D341Med (cell line): ENCODE data around the gene ANKRD16.
"Not testable (repeated sequence)": the region's sequence is repeated elsewhere in the genome, so short reads cannot be mapped to it uniquely, and the experiment has no call there.

ENCODE experiments used
- DNase-seq: peaks from one replicate; pipeline ENCODE4 v3.0.0; 2012; ENCODE audit warnings: low spot score

The ANKRD16 gene

DNA sequence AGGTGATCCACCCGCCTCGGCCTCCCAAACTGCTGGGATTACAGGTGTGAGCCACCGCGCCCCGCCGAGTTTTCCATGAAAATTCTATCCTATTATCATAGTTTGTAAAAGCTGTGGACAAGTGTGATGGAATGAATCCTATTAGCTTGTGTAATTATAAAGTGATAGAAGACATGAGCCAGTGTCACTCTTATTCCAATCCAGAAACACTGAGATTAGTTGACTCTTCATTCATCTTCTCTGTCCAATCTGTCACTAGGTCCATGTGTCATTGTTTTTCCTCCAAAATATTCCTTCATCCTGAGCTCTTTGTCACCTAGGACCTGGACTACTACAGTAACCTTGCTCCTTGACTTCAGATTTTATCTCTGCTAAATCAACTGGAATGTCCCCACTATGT, 13.9 kb upstream of the ANKRD16 start:
- DNase-seq = no peak

DNA sequence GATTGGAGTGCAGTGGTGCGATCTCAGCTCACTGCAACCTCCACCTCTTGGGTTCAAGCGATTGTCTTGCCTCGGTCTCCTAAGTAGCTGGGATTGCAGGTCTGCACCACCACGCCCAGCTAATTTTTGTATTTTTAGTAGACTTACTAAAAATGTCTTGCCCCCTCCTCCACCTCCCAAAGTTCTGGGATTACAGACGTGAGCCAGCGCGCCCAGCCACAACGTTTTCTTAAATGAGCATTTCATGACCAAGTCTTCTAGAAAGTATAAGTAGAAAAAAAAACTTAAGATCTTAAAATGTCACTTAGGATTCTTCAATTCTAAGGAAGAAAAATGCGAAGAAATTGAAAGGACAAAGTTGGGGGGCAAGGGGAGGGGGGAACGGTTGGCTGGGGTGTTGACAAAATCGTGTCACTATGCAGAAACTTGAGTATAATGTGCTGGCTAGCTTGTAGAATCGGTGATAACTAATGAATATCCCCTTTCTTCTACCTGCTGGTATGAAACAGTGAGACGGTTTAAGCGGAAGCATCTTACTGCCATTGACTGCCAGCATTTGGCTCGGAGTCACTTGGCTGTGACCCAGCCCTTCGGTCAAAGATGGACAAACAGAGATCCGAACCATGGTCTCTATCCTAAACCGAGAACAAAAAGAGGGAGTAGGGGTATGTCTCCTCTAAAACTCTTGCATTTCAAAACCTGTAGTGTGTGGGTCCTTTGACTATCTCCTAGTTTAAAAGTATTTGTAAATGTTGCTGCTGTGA, 13.0 kb upstream of the ANKRD16 start:
- no peak for DNase-seq

DNA sequence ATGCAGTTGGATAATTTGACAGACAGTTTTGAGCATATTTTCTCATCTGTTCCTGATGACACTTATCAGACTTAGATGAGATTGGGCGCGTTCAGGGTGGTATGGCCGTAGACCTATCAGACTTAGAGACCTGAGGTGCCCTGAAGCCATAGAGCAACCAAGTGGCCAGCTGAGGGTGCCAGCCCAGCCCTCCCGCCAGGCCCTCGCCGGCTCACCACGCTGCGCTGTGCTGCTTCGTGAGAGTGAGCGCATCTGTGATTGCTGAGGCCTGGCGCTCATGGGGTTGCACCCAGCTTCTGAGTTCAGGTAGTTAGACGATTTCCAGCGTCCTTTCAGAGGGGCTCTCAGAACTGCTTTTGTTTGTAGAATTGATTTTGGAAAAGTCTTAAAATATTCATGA, 10.6 kb upstream of the ANKRD16 start:
- DNase-seq = no peak

DNA sequence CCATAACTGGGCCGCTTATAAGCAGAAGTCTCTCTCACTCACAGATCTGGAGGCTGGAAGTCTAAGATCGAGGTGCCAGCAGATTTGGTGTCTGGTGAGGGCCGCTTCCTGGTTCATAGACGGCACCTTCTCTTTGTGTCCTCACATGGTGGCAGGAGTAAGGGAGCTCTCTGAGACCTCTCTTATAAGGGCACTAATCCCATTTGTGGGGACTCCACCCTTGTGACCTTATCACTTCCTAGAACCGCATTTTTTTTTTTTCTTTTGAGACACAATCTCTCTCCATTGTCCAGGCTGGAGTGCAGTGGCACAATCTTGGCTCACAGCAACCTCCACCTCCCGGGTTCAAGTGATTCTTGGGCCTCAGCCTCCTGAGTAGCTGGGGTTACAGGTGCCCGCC, 8.5 kb upstream of the ANKRD16 start:
- no peak for DNase-seq

DNA sequence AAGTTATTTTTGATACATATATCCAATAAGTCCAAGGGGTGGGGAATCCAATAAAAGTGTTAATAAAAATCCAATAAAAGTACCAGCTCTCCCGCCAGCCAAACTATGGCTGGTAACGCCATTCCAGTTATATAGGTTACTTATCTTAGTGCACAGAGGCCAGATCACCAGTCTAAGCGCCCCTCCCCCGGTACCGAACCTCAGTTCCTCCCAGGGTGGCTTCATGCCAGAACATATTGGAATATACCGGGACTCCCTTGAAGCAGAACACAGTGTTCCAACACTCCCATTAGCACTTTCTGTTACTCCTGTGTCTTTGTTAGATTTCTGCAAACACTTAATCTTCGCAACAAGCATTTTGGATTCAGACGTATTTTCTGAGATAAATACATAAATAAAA, 7.8 kb upstream of the ANKRD16 start:
- DNase-seq = no peak

DNA sequence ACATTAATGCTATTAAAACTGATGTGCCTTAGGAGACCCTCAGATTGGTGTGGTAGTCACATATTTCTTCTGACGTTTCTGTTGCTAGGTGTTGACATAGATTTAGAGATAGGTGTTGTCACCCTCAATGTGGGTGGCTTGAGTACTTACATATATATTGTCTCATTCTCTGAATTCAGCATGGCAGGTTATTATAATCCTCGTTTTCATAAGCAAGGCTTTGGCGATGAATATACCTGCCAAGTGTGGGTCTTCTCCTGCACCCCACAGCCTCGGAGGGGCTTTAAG, 7.3 kb upstream of the ANKRD16 start:
- no peak for DNase-seq

DNA sequence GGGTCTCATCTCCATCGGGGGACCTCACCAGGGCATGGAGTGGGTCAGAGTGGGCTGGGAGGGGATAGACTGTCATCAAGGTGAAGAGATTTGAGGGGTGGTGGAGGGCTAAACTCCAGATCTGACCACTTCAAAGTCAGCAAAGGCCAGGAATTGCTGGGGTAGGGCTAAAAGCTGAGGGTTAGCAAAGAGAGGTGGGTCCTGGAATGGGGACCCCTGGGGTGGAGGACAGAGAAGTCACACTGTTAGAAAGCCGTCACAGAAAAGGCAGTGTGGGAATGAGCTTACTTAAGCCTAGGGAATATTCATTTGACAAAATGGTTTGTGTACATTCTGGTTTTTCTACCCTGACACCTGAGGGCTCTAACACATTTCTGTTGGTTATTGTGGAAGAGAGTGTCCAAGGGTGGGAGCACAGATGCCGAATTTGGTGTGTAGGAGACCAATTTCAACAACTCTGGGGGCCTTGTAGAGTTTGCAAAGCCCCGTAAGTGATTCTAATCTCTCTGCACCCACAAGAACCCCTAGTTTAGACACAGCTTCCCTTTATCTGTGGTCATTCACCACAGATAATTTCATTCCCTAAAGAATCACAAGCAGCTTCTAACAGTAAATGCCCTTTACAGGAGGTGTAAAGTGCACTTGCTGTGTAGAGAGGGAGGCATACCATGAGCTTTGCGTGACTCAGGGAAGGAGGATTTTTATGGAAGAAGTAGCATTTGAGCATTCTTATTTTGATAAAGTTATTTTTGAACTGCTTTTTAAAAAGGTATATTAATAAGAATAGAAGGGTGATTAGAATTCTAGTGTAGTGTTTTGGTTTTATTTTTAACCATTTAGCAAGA, 6.7 kb upstream of the ANKRD16 start:
- no peak for DNase-seq

DNA sequence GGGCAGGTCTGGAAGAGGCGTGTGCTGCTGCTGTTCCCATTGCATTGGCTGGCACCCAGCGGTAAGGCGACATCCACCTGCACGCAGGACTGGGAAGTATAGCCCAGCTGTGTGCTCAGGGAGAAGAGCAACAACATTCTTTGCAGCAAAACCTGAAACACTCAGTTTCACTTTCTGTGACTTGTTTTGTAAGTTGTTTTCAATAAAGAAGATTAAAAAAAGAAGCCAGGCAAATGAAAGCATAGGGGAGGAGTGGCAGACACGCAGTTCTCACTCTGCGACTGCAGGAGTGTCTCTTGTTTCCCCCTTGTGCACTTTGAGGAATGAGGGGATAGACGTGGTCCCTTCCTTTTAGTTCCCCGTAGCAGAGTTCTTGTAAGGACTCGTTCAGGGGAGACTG, 6.1 kb upstream of the ANKRD16 start:
- no peak for DNase-seq

DNA sequence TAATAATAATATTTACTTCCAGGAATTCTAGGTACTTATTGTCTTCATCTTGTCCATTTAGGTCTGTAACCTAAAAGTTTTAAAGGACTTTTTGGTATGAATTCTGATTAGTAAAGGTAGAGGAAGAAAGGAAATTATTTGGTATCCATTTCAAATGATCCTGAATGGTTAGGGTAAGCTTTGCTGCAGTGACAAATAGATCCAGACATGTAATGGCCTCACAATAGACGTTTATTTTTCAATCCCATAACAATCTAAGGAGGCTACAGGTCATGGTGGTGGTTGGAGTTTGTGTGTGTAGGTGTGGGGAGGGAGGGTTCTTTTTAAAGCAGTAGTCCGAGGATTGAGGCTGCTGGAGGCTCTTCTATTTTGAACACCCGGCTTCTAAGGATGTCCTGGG, 5.7 kb upstream of the ANKRD16 start:
- no peak for DNase-seq

DNA sequence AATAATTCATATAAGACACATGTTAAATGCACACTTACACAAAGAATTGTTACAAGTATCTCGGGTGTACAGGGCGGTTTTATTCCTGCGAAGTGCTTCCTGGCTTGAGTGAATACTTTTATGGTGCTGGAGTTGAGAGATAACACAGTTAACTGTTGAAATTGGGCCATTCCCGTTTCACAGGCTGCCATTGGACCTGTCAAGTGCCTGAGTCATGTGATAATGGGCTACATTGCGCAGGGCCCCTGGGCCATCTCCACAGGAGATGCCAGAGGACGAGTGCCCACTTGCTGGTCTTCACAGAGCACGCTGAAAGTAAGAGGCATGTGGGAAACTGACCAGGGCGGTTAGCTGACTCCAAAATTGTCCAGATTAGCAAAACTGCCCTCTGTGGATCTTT, 5.2 kb upstream of the ANKRD16 start:
- no peak for DNase-seq

DNA sequence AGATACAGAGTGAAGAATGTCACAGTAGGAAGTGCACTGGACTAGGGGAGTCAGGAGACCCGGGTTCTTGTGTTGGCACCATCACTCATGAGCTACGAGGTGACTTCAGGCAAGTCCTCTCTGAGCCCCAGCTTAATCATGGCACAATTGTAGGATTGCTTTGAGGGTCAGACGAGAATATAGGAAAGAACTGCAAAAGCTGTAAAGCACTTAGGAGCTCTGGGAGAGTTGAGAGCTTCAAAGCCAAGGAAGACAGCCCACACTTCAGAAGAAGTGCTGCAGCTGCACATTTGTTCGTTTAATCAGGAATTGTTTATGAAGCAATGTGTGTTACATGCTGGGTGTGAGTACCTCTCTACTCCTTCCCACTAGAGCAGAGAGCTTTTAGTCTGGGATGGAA, 4.7 kb upstream of the ANKRD16 start:
- DNase-seq = no peak

DNA sequence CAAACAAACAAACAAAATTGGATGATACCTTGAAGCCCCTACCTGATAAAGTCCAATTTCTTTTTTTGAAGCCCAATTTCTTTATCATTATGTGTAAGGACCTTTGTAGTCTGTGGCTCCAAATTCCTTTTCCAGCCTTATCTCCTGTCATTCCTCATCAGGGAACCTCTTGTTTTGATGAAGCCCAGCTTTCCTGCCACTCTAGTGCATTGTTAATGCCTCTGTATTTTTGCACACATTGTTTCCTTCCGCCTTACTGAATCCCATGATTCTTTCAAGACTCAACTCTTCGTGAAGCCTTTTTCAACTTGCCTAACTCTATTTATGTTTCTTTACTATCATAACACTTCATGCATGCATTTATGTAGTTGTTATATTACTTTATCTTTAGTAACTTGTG, 3.6 kb upstream of the ANKRD16 start:
- no peak for DNase-seq

DNA sequence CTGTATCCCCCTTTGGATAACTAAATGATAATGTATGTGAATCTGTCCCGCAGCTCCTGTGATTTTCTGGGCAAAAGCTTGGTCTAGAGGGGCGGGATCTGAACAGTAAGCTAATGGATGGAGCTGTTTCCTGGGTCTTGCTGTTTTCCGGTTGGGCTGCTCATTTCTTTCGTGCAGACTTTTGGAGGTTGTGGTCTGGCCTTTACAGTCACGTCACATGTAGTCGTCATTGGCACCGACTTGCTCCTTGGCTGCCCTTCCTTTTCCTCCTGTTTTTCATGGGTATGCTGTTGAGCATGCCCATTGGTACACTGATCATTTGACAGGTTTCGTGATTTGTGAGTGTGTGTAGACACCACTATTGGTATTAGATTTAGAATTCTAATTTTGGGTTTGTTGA, 2.3 kb upstream of the ANKRD16 start:
- DNase-seq = no peak

DNA sequence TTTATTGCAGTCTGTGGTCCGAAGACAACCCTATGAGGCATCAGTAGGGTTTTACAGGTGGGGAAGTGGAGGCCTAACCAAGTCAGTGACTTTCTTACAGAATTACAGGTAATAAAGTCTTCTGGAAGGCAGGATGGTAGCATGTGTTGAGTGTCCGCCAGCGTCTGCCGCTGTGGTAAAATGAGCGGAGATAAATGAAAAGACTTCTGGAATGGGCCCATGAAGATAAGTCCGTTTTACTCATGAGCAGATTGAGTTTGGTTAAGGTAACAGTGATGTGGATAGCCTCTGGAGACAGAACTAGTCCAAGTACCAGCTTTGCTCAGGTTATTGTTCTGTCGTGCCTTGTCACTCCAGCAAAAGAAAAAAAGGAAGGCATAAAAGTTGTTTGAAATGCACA, 1.3 kb upstream of the ANKRD16 start:
- DNase-seq = no peak

DNA sequence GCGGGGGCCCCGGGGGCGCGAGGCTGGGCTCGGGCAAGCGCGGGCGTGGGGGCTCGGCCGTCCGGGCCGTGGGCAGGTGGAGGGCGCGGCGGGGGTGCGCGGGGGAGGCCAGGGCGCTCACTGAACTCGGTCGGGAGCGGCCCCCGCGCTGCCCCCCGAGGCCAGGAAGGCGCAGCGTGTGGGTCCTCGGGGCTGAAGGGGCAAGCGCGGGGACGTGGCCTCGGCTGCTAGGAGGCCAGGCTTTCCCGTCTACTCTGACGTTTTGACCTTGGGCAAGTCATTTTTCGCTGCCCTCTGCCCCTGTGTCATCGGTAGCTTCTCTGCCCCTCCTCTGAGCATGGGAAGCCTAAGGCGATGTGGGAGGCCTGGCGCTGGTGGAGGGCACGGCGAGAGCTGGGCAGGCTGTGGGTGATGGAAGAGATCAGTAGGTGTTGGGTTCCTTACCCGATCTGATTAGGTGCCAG, 791 bp upstream of the ANKRD16 start:
- DNase-seq = no peak

DNA sequence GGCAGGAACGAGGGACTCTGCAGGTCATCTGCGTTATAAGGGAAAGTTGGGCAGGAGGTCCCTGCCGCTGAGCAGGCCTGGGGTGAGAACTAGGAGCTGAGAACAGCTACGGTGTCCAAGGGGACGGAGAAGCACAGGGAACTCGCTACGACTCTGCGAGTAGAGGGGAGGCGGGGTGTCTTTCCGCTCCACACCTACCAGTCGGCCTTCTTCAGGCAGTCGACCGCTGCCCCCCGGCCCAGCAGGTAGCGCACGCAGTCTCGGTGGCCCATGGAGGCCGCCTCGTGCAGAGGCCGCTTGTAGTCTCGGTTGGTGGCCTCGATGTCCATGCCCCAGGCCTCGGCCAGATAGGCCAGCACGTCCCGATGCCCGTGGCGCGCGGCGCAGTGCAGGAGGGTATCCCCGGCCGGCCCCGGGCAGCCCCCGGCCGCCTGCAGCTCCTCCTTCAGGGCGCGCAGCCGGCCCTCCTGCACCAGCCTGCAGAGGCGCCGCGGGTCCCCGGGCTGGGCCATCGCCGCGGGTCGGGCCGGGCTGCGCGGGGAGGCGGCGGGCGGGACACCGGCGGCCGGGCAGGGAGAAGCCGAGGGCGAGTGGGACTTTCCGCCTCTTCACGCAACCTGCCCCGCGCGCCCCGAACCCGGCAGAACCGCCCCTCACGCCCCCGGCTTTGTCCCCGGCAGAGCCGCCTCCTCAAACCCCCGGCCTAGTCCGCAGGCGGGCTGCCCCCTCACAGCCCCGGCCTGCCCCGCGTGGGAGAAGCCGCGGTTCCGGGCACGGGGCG, 660 bp downstream of the ANKRD16 start:
- DNase-seq = peak; percentile 78

DNA sequence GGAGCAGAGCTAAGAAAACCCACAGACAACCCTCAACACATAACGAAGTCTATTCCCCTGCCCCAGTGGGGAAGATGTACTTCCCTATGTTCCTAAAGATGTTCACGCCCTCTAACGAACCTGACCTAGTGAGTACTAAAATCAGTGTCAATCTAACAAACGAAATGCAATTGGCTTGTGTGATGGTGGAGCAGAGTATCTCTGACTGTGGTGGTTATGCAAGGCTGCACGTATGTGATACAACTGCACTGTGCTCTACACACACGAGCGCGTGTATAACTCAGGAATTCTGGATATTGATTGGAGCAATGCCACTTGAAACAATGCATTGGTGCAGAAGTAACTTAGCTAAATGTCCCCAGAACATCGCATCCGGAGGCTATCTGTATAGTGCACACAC, 1.3 kb downstream of the ANKRD16 start:
- no peak for DNase-seq

DNA sequence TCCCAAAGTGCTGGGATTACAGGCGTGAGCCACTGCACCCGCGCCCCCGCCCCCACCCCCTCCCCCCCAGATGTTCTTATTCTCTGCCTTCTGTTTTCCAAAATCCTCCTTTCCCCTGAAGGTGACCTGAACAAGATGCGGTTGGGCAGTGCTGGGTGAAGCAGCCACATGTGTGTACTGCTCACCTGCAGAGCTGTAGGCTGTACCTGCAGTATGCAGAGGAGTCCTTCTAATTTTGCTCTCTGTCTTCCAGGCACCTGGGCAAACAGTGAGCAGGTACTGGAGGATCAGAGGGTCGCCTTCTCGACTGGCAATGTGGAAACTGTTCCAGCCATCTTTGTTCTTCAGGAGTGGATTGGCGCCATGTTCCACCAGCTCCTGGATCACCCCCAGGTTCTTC, 2.1 kb downstream of the ANKRD16 start:
- DNase-seq = no peak

DNA sequence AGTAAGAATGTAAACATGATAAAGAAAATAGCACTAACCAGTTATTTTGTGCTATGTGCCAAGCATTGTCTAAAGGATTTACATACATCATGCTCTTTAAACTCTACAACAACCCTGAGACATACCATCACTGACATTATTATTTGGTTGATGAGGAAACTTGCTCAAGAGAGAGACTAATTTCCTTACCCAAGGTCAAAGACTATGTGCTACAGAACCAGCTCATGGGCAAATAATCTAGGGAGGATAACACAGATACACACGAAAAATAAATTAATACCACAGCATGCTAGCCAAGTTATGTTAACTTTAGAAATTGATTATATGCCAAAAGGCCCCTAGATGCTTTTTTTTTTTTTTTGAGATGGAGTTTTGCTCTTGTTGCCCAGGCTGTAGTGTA, 2.7 kb downstream of the ANKRD16 start:
- DNase-seq = no peak

DNA sequence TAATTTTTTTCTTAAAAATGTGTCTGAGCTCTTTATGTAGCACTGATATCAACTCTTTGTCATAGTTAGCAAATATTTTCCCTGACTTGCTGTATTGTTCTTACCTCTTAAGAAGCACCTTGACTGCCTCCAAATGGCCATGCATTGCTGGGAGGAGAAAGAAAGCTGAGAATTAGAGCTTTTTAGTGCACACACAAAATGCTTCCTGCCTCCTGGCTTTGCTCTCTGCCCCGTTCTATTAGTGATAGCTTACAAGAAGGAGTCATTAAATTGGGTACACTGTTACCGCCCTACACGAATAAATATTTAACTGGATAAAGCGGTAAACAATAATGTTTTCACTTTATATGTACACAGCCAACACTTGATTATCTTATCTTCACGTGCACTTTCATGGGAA, 4.1 kb downstream of the ANKRD16 start:
- DNase-seq = no peak

DNA sequence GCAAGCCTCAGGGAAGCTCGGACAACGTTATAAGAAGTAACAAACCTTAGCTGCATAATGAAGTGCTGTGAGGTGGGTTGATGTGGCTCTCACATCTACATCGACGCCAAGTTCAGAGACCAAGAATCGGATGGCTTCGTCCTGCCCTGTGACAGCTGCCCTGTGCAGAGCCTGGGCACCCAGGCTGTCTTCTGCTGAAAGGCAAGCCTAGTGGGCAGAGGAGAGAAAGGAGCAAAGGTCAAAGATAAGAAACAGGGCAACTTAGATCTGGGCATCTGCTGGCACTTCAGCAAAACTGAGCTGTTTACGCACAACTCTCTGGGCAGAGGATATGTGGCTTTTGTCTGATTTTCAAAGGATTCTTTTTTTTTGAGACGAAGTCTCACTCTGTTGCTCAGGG, 6.7 kb downstream of the ANKRD16 start:
- DNase-seq = no peak

DNA sequence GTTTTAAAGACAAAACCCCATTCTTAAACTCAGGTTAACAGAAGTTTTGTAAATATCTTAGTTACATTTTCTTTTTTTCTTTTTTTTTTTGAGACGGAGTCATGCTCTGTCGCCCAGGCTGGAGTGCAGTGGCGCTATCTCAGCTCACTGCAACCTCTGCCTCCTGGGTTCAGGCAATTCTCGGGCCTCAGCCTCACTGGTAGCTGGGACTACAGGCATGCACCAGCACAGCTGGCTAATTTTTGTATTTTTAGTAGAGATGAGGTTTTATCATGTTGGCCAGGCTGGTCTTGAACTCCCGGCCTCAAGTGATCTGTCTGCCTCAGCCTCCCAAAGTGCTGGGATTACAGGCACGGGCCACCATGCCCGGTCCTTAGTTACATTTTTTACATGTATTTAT, 12.7 kb downstream of the ANKRD16 start:
- not testable (repeated sequence) for DNase-seq

DNA sequence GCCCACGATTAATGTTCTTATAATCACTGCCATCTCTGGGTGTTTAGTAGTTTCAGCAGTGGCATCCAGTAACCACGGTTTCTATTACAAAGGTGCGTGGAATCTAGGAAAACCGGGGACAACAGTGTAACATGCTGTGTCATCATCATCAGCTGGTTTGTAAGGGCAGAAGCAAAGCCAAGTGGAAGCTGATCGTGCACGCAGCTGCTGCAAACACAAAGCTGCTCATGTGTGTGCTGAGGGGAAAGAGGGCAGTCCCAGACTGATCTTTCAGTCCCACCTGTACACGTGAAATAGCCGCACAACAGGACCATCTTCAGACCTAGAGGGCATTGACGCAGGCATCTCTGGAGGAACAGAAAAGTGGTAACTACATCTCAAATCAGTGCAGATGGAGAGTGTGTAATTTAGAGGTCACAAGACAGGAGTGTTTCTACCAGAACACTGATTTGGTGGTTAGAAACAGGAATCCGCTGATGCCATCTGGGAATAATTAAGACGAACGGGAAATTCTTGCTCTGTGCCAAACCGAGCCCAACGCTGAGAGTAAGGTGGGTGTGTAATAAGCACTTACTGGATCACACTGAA, 13.4 kb downstream of the ANKRD16 start:
- no peak for DNase-seq
